Keratinocyte (primary cell): ENCODE data around the gene EVC. TPM values are rescaled to one million over a fixed set of nuclear protein-coding genes. Genes with fewer than 3 reads are reported as not detected.
"Not testable (repeated sequence)": the region's sequence is repeated elsewhere in the genome, so short reads cannot be mapped to it uniquely, and the experiment has no call there.

Source experiments
- DNase-seq: peaks from one replicate; pipeline ENCODE4 v3.0.0-alpha.2; 2011; ENCODE audit warnings: low read depth, missing footprints, low spot score
- FAIRE-seq: peaks from 2 replicates; lab custom pipeline; 2011; peaks lifted over from hg19 to GRCh38; lab: Jason Lieb, UNC
- H2AFZ ChIP-seq: 2 replicates; pipeline ENCODE4 v1.6.0; 2012; ENCODE audit warnings: low read length, control low read depth, inconsistent platforms; ENCODE audit not compliant: control insufficient read depth
- H3K27ac ChIP-seq: 2 replicates; pipeline ENCODE4 v1.5.1; 2011; ENCODE audit warnings: low read length; ENCODE audit not compliant: control insufficient read depth, insufficient read depth
- H3K27me3 ChIP-seq: 3 replicates; pipeline ENCODE4 v1.6.0; 2011; ENCODE audit warnings: low read length; ENCODE audit not compliant: control insufficient read depth, insufficient read depth; ENCODE audit errors: extremely low read depth
- H3K36me3 ChIP-seq, 2 experiments: 2 replicates in 1 of 2; 3 replicates in 1 of 2; pipeline ENCODE4 v1.5.1; 2011; ENCODE audit warnings: low read length in 2 of 2, mild to moderate bottlenecking in 1 of 2; ENCODE audit not compliant: control insufficient read depth in 2 of 2, insufficient read depth in 2 of 2; ENCODE audit errors: extremely low read depth in 1 of 2
- H3K4me1 ChIP-seq: 3 replicates; pipeline ENCODE4 v1.5.1; 2011; ENCODE audit warnings: low read length; ENCODE audit not compliant: control insufficient read depth, insufficient read depth; ENCODE audit errors: extremely low read depth
- H3K4me2 ChIP-seq: 3 replicates; pipeline ENCODE4 v1.6.0; 2011; ENCODE audit warnings: low read depth, low read length; ENCODE audit not compliant: control insufficient read depth, insufficient read depth; ENCODE audit errors: extremely low read depth
- H3K4me3 ChIP-seq, 3 experiments: fragments of 200-600 bp in 1 of 3; sonication (generic) in 1 of 3; 2 replicates in 2 of 3; 3 replicates in 1 of 3; pipeline ENCODE4 v1.5.1; 2011 to 2016; ENCODE audit warnings: low read length in 3 of 3, mild to moderate bottlenecking in 3 of 3, control low read depth in 2 of 3, inconsistent platforms in 1 of 3, low read depth in 1 of 3, mixed read lengths in 1 of 3, mixed run types in 1 of 3, moderate library complexity in 1 of 3; ENCODE audit not compliant: control insufficient read depth in 2 of 3, insufficient read depth in 2 of 3; ENCODE audit errors: extremely low read depth in 1 of 3
- H3K79me2 ChIP-seq: 2 replicates; pipeline ENCODE4 v1.6.0; 2012; ENCODE audit warnings: low read length; ENCODE audit not compliant: control insufficient read depth, insufficient read depth
- H3K9ac ChIP-seq: 3 replicates; pipeline ENCODE4 v1.6.0; 2011; ENCODE audit warnings: low read length; ENCODE audit not compliant: control insufficient read depth, insufficient read depth; ENCODE audit errors: extremely low read depth
- H3K9me1 ChIP-seq: 3 replicates; pipeline ENCODE4 v1.6.0; 2011; ENCODE audit warnings: low read length; ENCODE audit not compliant: control insufficient read depth, insufficient read depth; ENCODE audit errors: extremely low read depth
- H3K9me3 ChIP-seq: 2 replicates; pipeline ENCODE4 v1.5.1; 2012; ENCODE audit warnings: low read depth, low read length; ENCODE audit not compliant: control insufficient read depth
- H4K20me1 ChIP-seq: 3 replicates; pipeline ENCODE4 v1.6.0; 2011; ENCODE audit warnings: low read length; ENCODE audit not compliant: control insufficient read depth, insufficient read depth; ENCODE audit errors: extremely low read depth
- CTCF ChIP-seq, 3 experiments: IDR thresholded peaks in 1 of 3; conservative IDR thresholded peaks in 1 of 3; optimal IDR thresholded peaks in 1 of 3; 2 replicates in 2 of 3; 3 replicates in 1 of 3; pipeline versions ENCODE3 to v1.5.1; 2011; ENCODE audit warnings: low read length in 3 of 3, mild to moderate bottlenecking in 3 of 3, moderate library complexity in 2 of 3, control low read depth in 1 of 3, inconsistent platforms in 1 of 3; ENCODE audit not compliant: insufficient read depth in 2 of 3; ENCODE audit errors: extremely low read depth in 1 of 3
- EZH2 ChIP-seq: IDR thresholded peaks from one replicate; pipeline ENCODE4 v1.6.1; 2012; ENCODE audit warnings: inconsistent platforms, mild to moderate bottlenecking, low read length, moderate library complexity
- dilution Hi-C: fragments of 300-500 bp; cut with MboI; formaldehyde crosslinking; loops from one replicate; pipeline ENCODE4 v1.7.0; 2020; ENCODE audit warnings: low sequenced_read_pairs; ENCODE audit not compliant: extremely low pct_ligation_motif_present
- polyA plus RNA-seq, 5 experiments: library from polyadenylated mRNA; depleted of rRNA in 3 of 5; stranded (reverse) in 3 of 5; stranded (forward) in 1 of 5; unstranded in 1 of 5; fragments of >200 nt; gene quantifications; 1 replicate in 1 of 5; 2 replicates in 3 of 5; 3 replicates in 1 of 5; pipeline versions ENCODE4 v1.2.1 to v1.2.3, GENCODE V29; 2011 to 2012; ENCODE audit warnings: missing spikeins in 2 of 5, low read depth in 1 of 5, low replicate concordance in 1 of 5

The EVC gene
- polyA plus RNA-seq, 1 donor (not counting 4 experiments of a cell fraction or from before 2014, with no cell fraction given), result 7.3 TPM

GRCh38 chr4:5828005-5828391, 117.0 kb downstream of the EVC start:
- H3K36me3 ChIP-seq, result peaks cover 4 to 12% of the 10 kb centered on the region in 2 experiments
- H3K27me3 ChIP-seq, result no peaks in the 10 kb centered on the region
- DNase-seq, result no peak
- no peak overlapping the region for H3K9ac ChIP-seq
- no peaks in the 10 kb centered on the region for H3K9me1 ChIP-seq
- dilution Hi-C loops, result no loop called here
- no peak overlapping the region for H2AFZ ChIP-seq
- no peak overlapping the region for H3K27ac ChIP-seq
- no peak for TF ChIP-seq CTCF (optimal IDR thresholded peaks at IDR 0.05 in 1 of 3, IDR thresholded peaks at IDR 0.05 in 1 of 3, conservative IDR thresholded peaks at IDR 0.05 in 1 of 3; ENCODE audit: extremely low read depth in 1 of 3, insufficient read depth in 2 of 3, low read length in 3 of 3)
- no peaks in the 10 kb centered on the region for H3K4me1 ChIP-seq
- no peaks in the 10 kb centered on the region for H3K9me3 ChIP-seq
- no peaks in the 10 kb centered on the region for H3K79me2 ChIP-seq
- no peak overlapping the region for H3K4me2 ChIP-seq
- H3K4me3 ChIP-seq, result no peak overlapping the region
- H4K20me1 ChIP-seq, result no peaks in the 10 kb centered on the region
- FAIRE-seq, result no peak

- no peaks in the 10 kb centered on the region for H3K9me1 ChIP-seq
- DNase-seq (no peak), FAIRE-seq (no peak)
- H3K4me3 ChIP-seq, result no peak overlapping the region
- no peaks in the 10 kb centered on the region for H3K27me3 ChIP-seq
- H4K20me1 ChIP-seq, result no peaks in the 10 kb centered on the region
- dilution Hi-C loops, result no loop called here
- H3K9me3 ChIP-seq, result no peaks in the 10 kb centered on the region
- no peak overlapping the region for H3K9ac ChIP-seq
- no peaks in the 10 kb centered on the region for H3K4me1 ChIP-seq
- no peak overlapping the region for H3K27ac ChIP-seq
- H3K79me2 ChIP-seq, result no peaks in the 10 kb centered on the region
- H3K36me3 ChIP-seq, result no peaks in the 10 kb centered on the region
- H2AFZ ChIP-seq, result no peak overlapping the region
- TF ChIP-seq EZH2 (no peak), CTCF (optimal IDR thresholded peaks at IDR 0.05 in 1 of 3, IDR thresholded peaks at IDR 0.05 in 1 of 3, conservative IDR thresholded peaks at IDR 0.05 in 1 of 3; ENCODE audit: extremely low read depth in 1 of 3, insufficient read depth in 2 of 3, low read length in 3 of 3) (no peak)
- H3K4me2 ChIP-seq, result no peak overlapping the region
Measured at GRCh38 chr4:5836943-5837342, 125.9 kb downstream of the EVC start.

GRCh38 chr4:5837483-5837882, 126.5 kb downstream of the EVC start:
- H3K4me1 ChIP-seq, DNase-seq, dilution Hi-C loops, H3K27ac ChIP-seq, H3K36me3 ChIP-seq, H3K79me2 ChIP-seq, H3K4me2 ChIP-seq, H3K9me3 ChIP-seq, H3K4me3 ChIP-seq, H3K27me3 ChIP-seq, H4K20me1 ChIP-seq, FAIRE-seq, H3K9ac ChIP-seq, H2AFZ ChIP-seq, H3K9me1 ChIP-seq: not testable (repeated sequence)
